Coronary artery (tissue), 2 donors: ENCODE data around the gene ZDBF2.
"Not testable (repeated sequence)": the region's sequence is repeated elsewhere in the genome, so short reads cannot be mapped to it uniquely, and the experiment has no call there.

Experiments
- DNase-seq: peaks from one replicate; pipeline ENCODE4 v3.0.0-alpha.2; 2017; ENCODE audit warnings: low spot score
- H3K27ac ChIP-seq, 2 donors: fragments of 200-600 bp; sonication (generic); one replicate each; pipeline ENCODE4 v1.5.1; 2016 to 2019
- H3K4me3 ChIP-seq: fragments of 200-600 bp; sonication (generic); 2 replicates; pipeline ENCODE4 v1.5.1; 2016; ENCODE audit warnings: mild to moderate bottlenecking, moderate library complexity
- CTCF ChIP-seq: fragments of 200-600 bp; sonication (generic); IDR thresholded peaks from one replicate; pipeline ENCODE4 v1.5.1; 2019; ENCODE audit warnings: antibody characterized with exemption

ZDBF2 gene

GRCh38 chr2:206296128-206296527, 21.7 kb downstream of the ZDBF2 start:
- TF ChIP-seq CTCF = no peak
- no peak for DNase-seq
- Histone ChIP-seq H3K27ac (no peak overlapping the region), H3K4me3 (no peak overlapping the region)

- DNase-seq, H3K27ac ChIP-seq, H3K4me3 ChIP-seq: not testable (repeated sequence)
Observed at GRCh38 chr2:206299608-206300007, 25.1 kb downstream of the ZDBF2 start.

GRCh38 chr2:206305523-206306245, 31.2 kb downstream of the ZDBF2 start:
- Histone ChIP-seq H3K27ac (no peak overlapping the region), H3K4me3 (no peak overlapping the region)
- no peak for DNase-seq
- TF ChIP-seq CTCF = no peak

- Histone ChIP-seq H3K4me3 (no peak overlapping the region), H3K27ac (no peak overlapping the region)
- DNase-seq = no peak
- TF ChIP-seq CTCF = no peak
Observed at GRCh38 chr2:206311026-206311425, 36.6 kb downstream of the ZDBF2 start.

GRCh38 chr2:206316141-206316540, 41.7 kb downstream of the ZDBF2 start:
- no peak for DNase-seq
- TF ChIP-seq CTCF = no peak
- no peak overlapping the region for H3K4me3 ChIP-seq
- H3K27ac ChIP-seq = no peak overlapping the region

- TF ChIP-seq CTCF = no peak
- no peak for DNase-seq
- no peak overlapping the region for H3K4me3 ChIP-seq
- no peak overlapping the region for H3K27ac ChIP-seq
Observed at GRCh38 chr2:206323033-206323432, 48.6 kb downstream of the ZDBF2 start.

GRCh38 chr2:206323486-206323885, 49.0 kb downstream of the ZDBF2 start:
- Histone ChIP-seq H3K4me3 (no peak overlapping the region), H3K27ac (no peak overlapping the region)
- no peak for DNase-seq
- TF ChIP-seq CTCF = no peak
